Trophoblast cell (in vitro differentiated cells and primary cell): ENCODE results near the gene ENTPD1.
A peak's percentile ranks its signal among the peaks of the same experiment; 100 is the strongest.

Source experiments
- DNase-seq, 2 donors: peaks; one replicate each; pipeline ENCODE4 v3.0.0-alpha.2; 2016
- H2AFZ ChIP-seq: 2 replicates; pipeline ENCODE4 v1.6.1; 2013; ENCODE audit warnings: low read length, moderate library complexity, mild to moderate bottlenecking; ENCODE audit not compliant: insufficient read depth, poor library complexity
- H2AK5ac ChIP-seq: 2 replicates; pipeline ENCODE4 v1.6.1; 2013; ENCODE audit warnings: mild to moderate bottlenecking, low read length
- H2BK120ac ChIP-seq: 2 replicates; pipeline ENCODE4 v1.6.1; 2013; ENCODE audit warnings: low read length, mild to moderate bottlenecking, moderate library complexity; ENCODE audit not compliant: insufficient read depth, poor library complexity
- H2BK12ac ChIP-seq: 2 replicates; pipeline ENCODE4 v1.6.1; 2013; ENCODE audit warnings: mild to moderate bottlenecking, low read length, moderate library complexity
- H2BK5ac ChIP-seq: 2 replicates; pipeline ENCODE4 v1.6.1; 2013; ENCODE audit warnings: low read length, low read depth, moderate library complexity, mild to moderate bottlenecking; ENCODE audit not compliant: poor library complexity
- H3K14ac ChIP-seq: 2 replicates; pipeline ENCODE4 v1.6.1; 2013; ENCODE audit warnings: mild to moderate bottlenecking, low read length
- H3K18ac ChIP-seq: 2 replicates; pipeline ENCODE4 v1.6.1; 2013; ENCODE audit warnings: mild to moderate bottlenecking, low read length
- H3K23ac ChIP-seq: 2 replicates; pipeline ENCODE4 v1.6.1; 2013; ENCODE audit warnings: low read length
- H3K27ac ChIP-seq: 2 replicates; pipeline ENCODE4 v1.5.1; 2013; ENCODE audit warnings: low read depth, mild to moderate bottlenecking, inconsistent platforms, low read length, moderate library complexity
- H3K27me3 ChIP-seq: 2 replicates; pipeline ENCODE4 v1.6.1; 2013; ENCODE audit warnings: inconsistent platforms, mild to moderate bottlenecking, low read length, moderate library complexity; ENCODE audit not compliant: insufficient read depth
- H3K36me3 ChIP-seq, 2 experiments: 1 replicate in 1 of 2; 2 replicates in 1 of 2; pipeline ENCODE4 v1.6.1; 2013; ENCODE audit warnings: low read length in 2 of 2, mild to moderate bottlenecking in 2 of 2, moderate library complexity in 1 of 2; ENCODE audit not compliant: insufficient read depth in 2 of 2, control insufficient read depth in 1 of 2
- H3K4ac ChIP-seq: 2 replicates; pipeline ENCODE4 v1.6.1; 2013; ENCODE audit warnings: low read depth, mild to moderate bottlenecking, low read length, moderate library complexity
- H3K4me1 ChIP-seq, 2 experiments: 1 replicate in 1 of 2; 2 replicates in 1 of 2; pipeline ENCODE4 v1.6.1; 2013; ENCODE audit warnings: low read length in 2 of 2, mild to moderate bottlenecking in 2 of 2, moderate library complexity in 1 of 2; ENCODE audit not compliant: insufficient read depth in 2 of 2, control insufficient read depth in 1 of 2
- H3K4me2 ChIP-seq: 2 replicates; pipeline ENCODE4 v1.6.1; 2013; ENCODE audit warnings: inconsistent platforms, mild to moderate bottlenecking, low read length, moderate library complexity
- H3K4me3 ChIP-seq: 2 replicates; pipeline ENCODE4 v1.5.1; 2013; ENCODE audit warnings: mild to moderate bottlenecking, low read depth, low read length, inconsistent platforms
- H3K79me1 ChIP-seq: one replicate; pipeline ENCODE4 v1.6.1; 2013; ENCODE audit warnings: low read length
- H3K79me2 ChIP-seq: 2 replicates; pipeline ENCODE4 v1.6.1; 2013; ENCODE audit warnings: low read length, mild to moderate bottlenecking; ENCODE audit not compliant: control insufficient read depth, insufficient read depth, poor library complexity
- H3K9ac ChIP-seq: 2 replicates; pipeline ENCODE4 v1.6.1; 2013; ENCODE audit warnings: mild to moderate bottlenecking, low read length
- H3K9me3 ChIP-seq: 2 replicates; pipeline ENCODE4 v1.6.1; 2013; ENCODE audit warnings: low read depth, mild to moderate bottlenecking, control low read depth, inconsistent platforms, low read length; ENCODE audit not compliant: insufficient read depth
- H4K12ac ChIP-seq: 2 replicates; pipeline ENCODE4 v1.6.1; 2013; ENCODE audit warnings: low read depth, mild to moderate bottlenecking, low read length, moderate library complexity
- H4K8ac ChIP-seq: 2 replicates; pipeline ENCODE4 v1.6.1; 2013; ENCODE audit warnings: low read depth, mild to moderate bottlenecking, low read length, moderate library complexity
- H4K91ac ChIP-seq: one replicate; pipeline ENCODE4 v1.6.1; 2013; ENCODE audit warnings: low read depth, mild to moderate bottlenecking, low read length, moderate library complexity
- WGBS: extraction: QIAGEN DNeasy Blood & Tissue Kit; methylation state at CpG from one replicate; pipeline ENCODE4 v1.1.7; 2013; ENCODE audit warnings: missing lambda C conversion rate; ENCODE audit not compliant: insufficient read length, insufficient coverage; ENCODE audit errors: extremely low coverage; 5-methylcytosine and 5-hydroxymethylcytosine counted together

The ENTPD1 gene

DNA sequence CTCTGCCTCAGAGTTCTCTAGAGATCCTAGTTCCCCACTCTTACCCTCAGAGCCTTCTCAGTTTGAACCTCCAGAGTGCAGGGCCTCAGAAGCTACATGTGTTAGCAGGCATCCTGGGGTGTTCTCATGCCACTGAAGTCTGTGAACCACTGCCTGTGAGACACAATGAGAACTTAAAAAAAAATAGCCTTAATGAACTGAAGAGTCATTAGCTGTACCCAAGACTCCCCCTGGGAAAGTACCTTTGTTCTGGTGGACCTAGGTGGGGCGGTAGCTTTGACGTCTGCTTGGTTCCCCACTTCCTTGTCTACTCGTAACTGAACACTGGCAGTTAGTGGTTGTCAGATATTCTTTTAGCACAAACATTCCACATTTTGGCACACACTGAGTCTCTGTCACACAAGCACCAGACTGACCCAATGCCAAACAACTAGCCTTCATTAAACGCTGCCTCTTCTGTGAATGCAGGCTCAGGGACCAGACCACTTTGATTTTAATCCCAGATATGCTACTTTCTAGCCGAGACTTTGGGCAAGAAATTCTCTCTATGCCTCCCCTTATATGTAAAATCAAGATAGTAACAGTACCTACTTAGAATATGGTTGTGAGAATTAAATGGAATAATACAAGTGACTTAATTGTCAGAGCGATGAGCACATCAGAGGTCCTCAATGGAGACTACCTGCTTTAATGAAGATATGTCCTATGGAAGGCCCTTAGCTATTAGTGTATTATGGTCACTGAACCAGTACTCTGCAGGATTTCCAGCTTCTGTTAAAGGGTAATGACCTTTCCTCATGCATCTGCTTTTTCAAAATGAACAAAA lies 76.5 kb downstream of the ENTPD1 start:
- no peaks in the 10 kb centered on the region for H3K36me3 ChIP-seq
- H3K4me3 ChIP-seq, result no peak overlapping the region
- no peak overlapping the region for H3K4me2 ChIP-seq
- no peak overlapping the region for H2AFZ ChIP-seq
- no peak overlapping the region for H2BK120ac ChIP-seq
- no peak for DNase-seq
- no peak overlapping the region for H2BK12ac ChIP-seq
- no peak overlapping the region for H3K18ac ChIP-seq
- H3K79me2 ChIP-seq, result no peaks in the 10 kb centered on the region
- no peaks in the 10 kb centered on the region for H3K4me1 ChIP-seq
- no peak overlapping the region for H3K4ac ChIP-seq
- H4K8ac ChIP-seq, result no peak overlapping the region
- no peak overlapping the region for H3K23ac ChIP-seq
- no peak overlapping the region for H3K27ac ChIP-seq
- no peaks in the 10 kb centered on the region for H3K27me3 ChIP-seq
- H2AK5ac ChIP-seq, result no peak overlapping the region
- H4K91ac ChIP-seq, result no peak overlapping the region
- no peak overlapping the region for H2BK5ac ChIP-seq
- H3K14ac ChIP-seq, result no peak overlapping the region
- no peaks in the 10 kb centered on the region for H3K9me3 ChIP-seq
- no peak overlapping the region for H4K12ac ChIP-seq
- no CpG with 5 or more reads among the region's 6 CpGs for WGBS
- no peaks in the 10 kb centered on the region for H3K79me1 ChIP-seq
- H3K9ac ChIP-seq, result peak overlapping the region; percentile 32

- H3K27me3 ChIP-seq, result no peaks in the 10 kb centered on the region
- H3K36me3 ChIP-seq, result no peaks in the 10 kb centered on the region
- no peak overlapping the region for H4K12ac ChIP-seq
- no peak overlapping the region for H2AK5ac ChIP-seq
- H2BK12ac ChIP-seq, result no peak overlapping the region
- H3K9ac ChIP-seq, result no peak overlapping the region
- no peak overlapping the region for H2AFZ ChIP-seq
- H3K4me3 ChIP-seq, result no peak overlapping the region
- no peaks in the 10 kb centered on the region for H3K9me3 ChIP-seq
- H3K23ac ChIP-seq, result no peak overlapping the region
- no peak overlapping the region for H3K18ac ChIP-seq
- no peak overlapping the region for H3K27ac ChIP-seq
- no peak overlapping the region for H3K4me2 ChIP-seq
- no peak overlapping the region for H3K14ac ChIP-seq
- DNase-seq, result no peak
- H3K4me1 ChIP-seq, result no peaks in the 10 kb centered on the region
- no CpG with 5 or more reads among the region's 1 CpG for WGBS
- H3K79me2 ChIP-seq, result no peaks in the 10 kb centered on the region
- no peak overlapping the region for H4K91ac ChIP-seq
- H3K79me1 ChIP-seq, result no peaks in the 10 kb centered on the region
- H2BK5ac ChIP-seq, result no peak overlapping the region
- no peak overlapping the region for H3K4ac ChIP-seq
- H2BK120ac ChIP-seq, result no peak overlapping the region
- no peak overlapping the region for H4K8ac ChIP-seq
Measured at GRCh38 chr10:95833042-95833610, 77.2 kb downstream of the ENTPD1 start.

DNA sequence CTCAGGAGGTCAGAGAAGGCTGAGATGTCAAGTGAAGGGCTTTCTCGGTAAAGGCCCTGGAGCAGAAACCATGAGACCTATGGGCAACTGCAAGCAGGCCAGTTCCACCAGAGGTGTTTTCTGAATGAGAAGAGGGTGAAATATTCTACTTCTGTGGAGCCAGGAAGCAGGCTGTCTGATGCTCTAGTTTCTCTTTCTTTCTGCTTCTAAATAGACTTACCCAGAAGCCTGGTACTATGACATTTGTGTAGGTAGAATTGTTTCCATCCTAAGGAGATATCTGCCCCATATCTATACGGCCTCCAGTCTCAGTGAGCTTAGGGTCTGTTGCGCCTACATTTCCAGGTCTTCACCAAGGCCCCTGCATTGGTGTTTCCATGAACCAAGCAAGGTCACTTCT lies 78.4 kb downstream of the ENTPD1 start:
- no peak overlapping the region for H3K4me2 ChIP-seq
- H2BK12ac ChIP-seq, result no peak overlapping the region
- H3K79me2 ChIP-seq, result no peaks in the 10 kb centered on the region
- H3K27ac ChIP-seq, result no peak overlapping the region
- H3K4me3 ChIP-seq, result no peak overlapping the region
- H4K91ac ChIP-seq, result no peak overlapping the region
- H3K79me1 ChIP-seq, result no peaks in the 10 kb centered on the region
- no peak overlapping the region for H2AK5ac ChIP-seq
- H3K9ac ChIP-seq, result no peak overlapping the region
- no peaks in the 10 kb centered on the region for H3K36me3 ChIP-seq
- H3K14ac ChIP-seq, result no peak overlapping the region
- H4K12ac ChIP-seq, result no peak overlapping the region
- no CpG with 5 or more reads among the region's 3 CpGs for WGBS
- no peaks in the 10 kb centered on the region for H3K9me3 ChIP-seq
- H3K18ac ChIP-seq, result no peak overlapping the region
- no peaks in the 10 kb centered on the region for H3K27me3 ChIP-seq
- no peak overlapping the region for H2AFZ ChIP-seq
- H2BK120ac ChIP-seq, result no peak overlapping the region
- no peaks in the 10 kb centered on the region for H3K4me1 ChIP-seq
- H3K23ac ChIP-seq, result no peak overlapping the region
- H3K4ac ChIP-seq, result no peak overlapping the region
- no peak overlapping the region for H4K8ac ChIP-seq
- no peak overlapping the region for H2BK5ac ChIP-seq
- no peak for DNase-seq

- no peak overlapping the region for H2AK5ac ChIP-seq
Measured at GRCh38 chr10:95835149-95835860, 79.3 kb downstream of the ENTPD1 start.

More at GRCh38 chr10:95835149-95835860, 79.3 kb downstream of the ENTPD1 start:
- Histone ChIP-seq H3K9ac (no peak overlapping the region), H3K4me1 (no peaks in the 10 kb centered on the region), H3K18ac (no peak overlapping the region), H3K36me3 (no peaks in the 10 kb centered on the region), H3K79me2 (no peaks in the 10 kb centered on the region), H3K14ac (no peak overlapping the region), H2BK120ac (no peak overlapping the region), H3K9me3 (no peaks in the 10 kb centered on the region), H4K91ac (no peak overlapping the region), H3K4ac (no peak overlapping the region), H3K27me3 (no peaks in the 10 kb centered on the region), H3K4me3 (no peak overlapping the region), H4K12ac (no peak overlapping the region), H3K23ac (no peak overlapping the region), H2BK12ac (no peak overlapping the region), H3K79me1 (no peaks in the 10 kb centered on the region), H2BK5ac (no peak overlapping the region), H2AFZ (no peak overlapping the region), H3K4me2 (no peak overlapping the region), H4K8ac (no peak overlapping the region), H3K27ac (no peak overlapping the region)
- no CpG with 5 or more reads among the region's 2 CpGs for WGBS
- no peak for DNase-seq
